Pons (tissue), 1 donor: ENCODE data around the gene SUMO4.

ENCODE experiments used
- DNase-seq: peaks from one replicate; pipeline ENCODE4 v3.0.0-alpha.2; 2016; ENCODE audit warnings: low spot score

Gene SUMO4

DNA sequence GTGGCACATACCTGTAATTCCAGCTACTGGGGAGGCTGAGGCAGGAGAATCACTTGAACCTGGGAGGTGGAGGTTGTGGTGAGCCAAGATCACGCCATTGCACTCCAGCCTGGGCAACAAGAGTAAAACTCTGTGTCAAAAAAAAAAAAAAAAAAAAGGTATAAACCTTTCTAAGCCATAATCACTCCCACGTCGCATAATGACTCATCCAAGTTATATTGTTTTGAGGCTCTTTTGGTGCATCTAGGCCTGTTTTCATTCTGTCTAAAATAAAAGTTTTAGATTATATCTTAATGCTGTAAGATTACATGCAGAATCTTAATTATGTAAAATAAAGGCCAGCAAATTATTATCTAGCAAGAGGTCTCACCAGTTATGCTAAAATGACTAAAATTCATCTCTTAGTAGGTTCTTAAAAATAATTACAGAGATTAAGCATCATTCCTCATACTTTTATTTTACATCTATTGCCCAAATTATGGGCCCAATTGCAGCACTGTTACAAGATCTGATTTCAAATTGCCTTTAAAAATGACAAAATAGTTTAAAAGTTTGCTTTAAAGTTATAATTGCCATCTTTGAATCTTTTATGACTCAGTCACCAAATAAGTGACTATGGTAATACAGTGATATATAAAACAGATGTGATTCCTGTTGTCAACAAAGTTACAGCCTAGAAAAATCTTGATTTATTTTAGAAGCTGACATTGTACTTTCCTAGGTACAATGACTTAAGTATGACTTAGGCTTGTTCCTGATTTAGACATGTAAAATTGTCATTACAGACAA is 10.4 kb upstream of the SUMO4 start:
- DNase-seq = no peak

GRCh38 chr6:149392093-149392492 is 8.0 kb upstream of the SUMO4 start:
- DNase-seq = no peak

GRCh38 chr6:149392535-149392934 is 7.5 kb upstream of the SUMO4 start:
- no peak for DNase-seq

- DNase-seq = no peak
These were observed 6.9 kb upstream of the SUMO4 start for GRCh38 chr6:149393002-149393679.

DNA sequence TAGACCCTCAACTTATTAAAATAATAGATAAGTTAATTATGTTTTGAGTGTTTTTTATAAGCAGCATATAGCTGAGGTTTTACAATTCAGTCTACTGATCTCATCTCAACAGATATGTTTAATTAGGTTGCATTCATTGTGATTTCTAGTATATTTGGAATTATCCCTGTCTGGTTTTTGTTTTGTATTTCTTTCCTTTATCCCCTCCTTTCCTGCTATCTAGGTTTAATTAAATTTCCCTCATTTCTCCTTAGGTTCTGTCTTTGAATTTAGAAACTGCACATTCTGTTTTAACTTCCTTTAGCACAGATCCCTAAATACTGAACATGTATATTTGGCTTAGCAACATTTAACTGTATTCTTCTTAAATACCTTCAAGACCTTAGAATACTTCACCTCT is 4.9 kb upstream of the SUMO4 start:
- no peak for DNase-seq

- DNase-seq = no peak
These were observed 2.7 kb upstream of the SUMO4 start for GRCh38 chr6:149397384-149397783.

GRCh38 chr6:149403534-149403933 is 3.5 kb downstream of the SUMO4 start:
- DNase-seq = no peak

GRCh38 chr6:149405823-149406765 is 6.0 kb downstream of the SUMO4 start:
- no peak for DNase-seq

DNA sequence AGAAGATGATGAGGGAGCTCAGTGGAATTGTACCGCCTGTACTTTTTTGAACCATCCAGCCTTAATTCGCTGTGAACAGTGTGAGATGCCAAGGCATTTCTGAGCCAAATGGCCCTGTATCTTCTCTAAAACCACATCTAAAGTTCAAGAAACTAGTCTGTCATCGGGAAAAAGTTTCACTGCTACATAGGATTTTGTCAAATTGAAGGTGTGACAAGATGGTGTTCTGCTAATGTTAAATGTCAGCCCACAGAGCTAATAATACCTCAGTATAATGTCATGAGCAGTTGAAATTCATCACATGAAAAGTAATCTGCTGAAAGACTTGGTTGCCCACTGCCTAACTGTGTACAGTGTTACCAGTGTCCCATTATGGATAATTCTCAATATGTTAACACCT is 9.6 kb downstream of the SUMO4 start:
- no peak for DNase-seq

DNA sequence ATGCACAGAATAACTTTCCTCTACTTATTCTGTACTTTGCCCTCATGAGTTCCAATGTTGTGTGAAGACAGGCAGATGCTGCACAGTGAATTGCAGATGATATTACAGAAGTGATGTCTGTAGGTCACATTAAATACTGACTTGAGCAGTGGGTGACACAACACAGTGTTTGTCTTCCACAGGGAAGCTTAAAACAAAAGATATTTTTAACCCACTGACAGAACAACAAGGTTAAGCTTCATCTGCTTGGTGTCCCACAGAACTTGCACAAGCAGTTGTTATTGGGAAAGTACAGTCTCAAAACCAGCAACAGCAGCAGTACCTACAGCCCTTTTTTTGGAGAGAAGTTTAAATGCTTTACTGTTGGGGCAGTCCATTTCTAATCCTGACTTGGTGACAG is 10.5 kb downstream of the SUMO4 start:
- DNase-seq = no peak

GRCh38 chr6:149414009-149414408 is 13.9 kb downstream of the SUMO4 start:
- DNase-seq = no peak

- DNase-seq = no peak
These were observed 14.8 kb downstream of the SUMO4 start for GRCh38 chr6:149414821-149415220.

DNA sequence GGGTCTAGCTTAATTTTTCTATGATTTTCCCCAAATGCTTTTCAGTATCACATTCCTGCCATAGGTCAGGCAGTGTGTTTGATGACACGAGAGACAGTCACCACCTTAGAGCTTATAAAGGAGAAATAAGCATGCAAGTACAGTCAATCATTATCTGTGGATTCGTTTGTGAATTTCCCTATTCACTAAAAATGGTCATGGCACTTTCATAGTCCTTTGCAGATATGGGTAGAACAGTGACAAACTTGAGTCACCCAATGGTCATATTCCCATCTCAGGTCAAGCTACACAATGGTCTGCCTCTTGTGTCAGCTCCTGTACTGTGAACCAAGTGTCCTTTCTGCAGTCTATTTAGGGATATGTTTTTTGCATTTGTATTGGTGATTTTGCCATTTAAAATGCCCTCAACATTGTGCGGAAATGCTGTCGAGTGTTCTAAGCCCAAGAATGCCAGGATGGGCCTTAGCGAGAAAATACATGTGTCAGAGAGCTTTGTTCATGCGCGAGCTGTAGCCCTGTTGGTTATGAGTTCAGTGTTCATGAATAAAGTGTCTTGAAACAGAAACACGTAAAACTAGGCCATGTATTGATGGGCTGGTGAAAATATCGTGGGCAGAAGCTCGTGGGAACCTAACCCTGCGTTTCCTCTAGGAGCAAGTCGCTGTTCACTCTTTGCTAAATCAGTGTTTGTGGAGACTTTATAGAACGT is 19.8 kb downstream of the SUMO4 start:
- no peak for DNase-seq

- DNase-seq = no peak
These were observed 21.1 kb downstream of the SUMO4 start for GRCh38 chr6:149421132-149421531.

- no peak for DNase-seq
These were observed 22.5 kb downstream of the SUMO4 start for GRCh38 chr6:149422581-149422980.

GRCh38 chr6:149423964-149424440 is 23.9 kb downstream of the SUMO4 start:
- no peak for DNase-seq

GRCh38 chr6:149425224-149425623 is 25.2 kb downstream of the SUMO4 start:
- DNase-seq = no peak

GRCh38 chr6:149425754-149426153 is 25.7 kb downstream of the SUMO4 start:
- DNase-seq = no peak

DNA sequence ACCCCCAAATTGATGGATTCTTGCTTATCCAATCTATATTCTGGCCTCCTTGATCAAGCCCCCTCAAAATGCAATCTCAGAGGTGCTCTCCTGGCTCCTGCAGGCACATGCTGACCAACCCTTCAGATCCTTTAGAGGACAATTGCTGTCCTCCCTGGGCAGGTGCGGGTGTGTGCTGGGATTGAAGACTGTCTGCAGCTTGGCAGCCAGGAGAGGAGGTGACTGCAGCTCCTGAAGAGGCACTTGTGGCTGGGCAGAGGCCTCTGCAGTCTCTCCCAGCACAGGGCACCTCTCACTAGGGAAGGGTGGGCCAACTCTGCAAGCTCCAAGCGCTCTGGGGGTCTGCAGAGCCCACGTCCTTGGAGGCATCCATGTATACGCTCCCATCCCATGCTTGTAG is 28.5 kb downstream of the SUMO4 start:
- DNase-seq = no peak

GRCh38 chr6:149429427-149430360 is 29.6 kb downstream of the SUMO4 start:
- DNase-seq = no peak
